ENCODE data around the gene AKR1C4.
"Not testable (repeated sequence)": the region's sequence is repeated elsewhere in the genome, so short reads cannot be mapped to it uniquely, and the experiment has no call there.

Gene AKR1C4

DNA sequence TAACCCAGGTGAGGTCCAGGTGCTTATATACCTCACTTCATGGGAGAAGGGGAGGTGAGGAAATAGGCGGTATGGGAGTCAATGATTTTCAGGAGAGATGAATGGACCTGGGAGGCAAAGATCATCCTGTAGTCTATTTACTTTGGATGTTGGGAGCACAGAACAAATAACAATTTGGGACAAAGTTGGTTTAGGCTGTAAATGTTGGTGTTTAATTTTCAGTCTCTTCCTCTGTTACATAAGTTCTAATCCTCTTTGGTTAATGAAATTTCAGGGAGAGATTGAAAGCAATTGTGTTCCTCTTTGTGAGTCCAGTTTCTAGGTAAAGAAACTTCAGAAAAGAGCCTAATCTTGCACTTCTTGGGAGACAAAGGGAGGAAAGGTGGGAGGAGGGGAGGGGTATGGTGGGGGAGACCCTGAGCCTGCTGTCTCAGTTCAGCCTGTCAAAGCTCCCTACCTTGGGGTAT, 46.9 kb downstream of the AKR1C4 start:
- TF ChIP-seq, protein P1, sequence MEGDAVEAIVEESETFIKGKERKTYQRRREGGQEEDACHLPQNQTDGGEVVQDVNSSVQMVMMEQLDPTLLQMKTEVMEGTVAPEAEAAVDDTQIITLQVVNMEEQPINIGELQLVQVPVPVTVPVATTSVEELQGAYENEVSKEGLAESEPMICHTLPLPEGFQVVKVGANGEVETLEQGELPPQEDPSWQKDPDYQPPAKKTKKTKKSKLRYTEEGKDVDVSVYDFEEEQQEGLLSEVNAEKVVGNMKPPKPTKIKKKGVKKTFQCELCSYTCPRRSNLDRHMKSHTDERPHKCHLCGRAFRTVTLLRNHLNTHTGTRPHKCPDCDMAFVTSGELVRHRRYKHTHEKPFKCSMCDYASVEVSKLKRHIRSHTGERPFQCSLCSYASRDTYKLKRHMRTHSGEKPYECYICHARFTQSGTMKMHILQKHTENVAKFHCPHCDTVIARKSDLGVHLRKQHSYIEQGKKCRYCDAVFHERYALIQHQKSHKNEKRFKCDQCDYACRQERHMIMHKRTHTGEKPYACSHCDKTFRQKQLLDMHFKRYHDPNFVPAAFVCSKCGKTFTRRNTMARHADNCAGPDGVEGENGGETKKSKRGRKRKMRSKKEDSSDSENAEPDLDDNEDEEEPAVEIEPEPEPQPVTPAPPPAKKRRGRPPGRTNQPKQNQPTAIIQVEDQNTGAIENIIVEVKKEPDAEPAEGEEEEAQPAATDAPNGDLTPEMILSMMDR (IDR thresholded peaks at IDR 0.05; ENCODE audit: low read depth, low read length): no peak
- no peak overlapping the region for H3K4me3 ChIP-seq (ENCODE audit: low read depth, low read length)
- in situ Hi-C loops (cut with HindIII; ENCODE audit: low sequenced_read_pairs): no loop called here
- no peak for DNase-seq (ENCODE audit: low read depth, low spot score)

DNA sequence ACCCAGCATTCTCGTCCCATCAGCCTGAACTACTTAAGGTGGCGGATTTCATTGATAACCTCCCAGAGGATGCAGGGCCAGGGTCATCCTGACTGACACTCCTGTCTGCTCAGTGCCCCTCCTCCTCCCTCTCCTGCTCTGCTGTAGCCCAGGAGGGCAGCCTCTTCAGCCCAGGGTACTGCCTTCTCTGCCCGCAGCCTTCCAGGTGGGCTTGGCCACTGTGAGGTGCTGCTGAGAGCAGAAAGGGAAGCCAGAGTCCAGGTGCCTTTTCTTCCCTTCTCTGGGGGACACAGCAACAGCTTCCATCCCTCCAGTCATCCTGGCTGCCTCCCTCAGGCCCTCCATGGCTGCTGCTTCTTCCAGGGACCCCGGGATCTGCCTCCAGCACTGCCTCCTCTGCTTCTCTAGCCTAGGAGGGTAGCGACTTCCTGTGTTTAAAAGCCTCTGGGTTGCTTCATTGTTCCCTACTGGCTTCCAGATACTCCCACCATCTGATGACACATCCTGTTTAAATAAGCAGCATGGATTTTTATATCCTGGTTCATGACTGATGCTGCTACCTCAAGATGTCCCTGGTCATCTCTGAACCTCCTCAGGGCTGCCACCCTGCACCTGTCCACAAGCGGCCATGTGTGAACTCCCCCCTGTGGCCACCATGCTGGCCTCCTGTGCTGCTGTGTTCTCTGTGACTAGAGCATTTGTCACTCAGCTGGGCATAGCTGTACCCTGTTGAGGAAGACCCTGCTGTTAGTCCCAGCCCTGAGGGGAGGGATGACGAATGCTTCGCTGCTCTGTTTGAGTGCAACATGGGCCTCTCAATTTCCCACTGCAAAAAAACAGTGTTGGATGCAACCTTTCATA, 55.8 kb downstream of the AKR1C4 start:
- DNase-seq (ENCODE audit: low read depth, low spot score): no peak
- in situ Hi-C loops (cut with HindIII; ENCODE audit: low sequenced_read_pairs): no loop called here
- H3K4me3 ChIP-seq (ENCODE audit: low read depth, low read length): no peak overlapping the region
- TF ChIP-seq, protein P1 (IDR thresholded peaks at IDR 0.05; ENCODE audit: low read depth, low read length): no peak

DNA sequence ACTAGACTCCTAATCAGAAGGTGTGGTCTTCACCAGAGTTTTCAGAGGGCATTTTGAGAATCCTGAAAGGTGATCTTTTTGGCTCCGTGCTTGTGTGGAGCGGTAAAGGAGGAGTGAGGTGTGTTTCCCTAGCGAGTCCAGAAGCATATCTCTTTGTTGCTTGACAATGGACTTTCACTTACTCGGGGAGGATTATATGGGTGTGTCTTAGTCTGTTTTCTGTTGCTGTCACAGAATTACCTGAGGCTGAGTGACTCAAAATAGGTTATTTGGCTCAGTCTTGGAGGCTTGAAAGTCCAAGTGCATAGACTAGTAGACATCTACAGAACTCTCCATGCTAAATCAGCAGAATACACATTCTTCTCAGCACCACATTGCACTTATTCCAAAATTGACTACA, 57.9 kb downstream of the AKR1C4 start:
- no peak for DNase-seq (ENCODE audit: low read depth, low spot score)
- in situ Hi-C loops (cut with HindIII; ENCODE audit: low sequenced_read_pairs): no loop called here
- H3K4me3 ChIP-seq (ENCODE audit: low read depth, low read length): no peak overlapping the region
- TF ChIP-seq, protein P1 (IDR thresholded peaks at IDR 0.05; ENCODE audit: low read depth, low read length): no peak

DNA sequence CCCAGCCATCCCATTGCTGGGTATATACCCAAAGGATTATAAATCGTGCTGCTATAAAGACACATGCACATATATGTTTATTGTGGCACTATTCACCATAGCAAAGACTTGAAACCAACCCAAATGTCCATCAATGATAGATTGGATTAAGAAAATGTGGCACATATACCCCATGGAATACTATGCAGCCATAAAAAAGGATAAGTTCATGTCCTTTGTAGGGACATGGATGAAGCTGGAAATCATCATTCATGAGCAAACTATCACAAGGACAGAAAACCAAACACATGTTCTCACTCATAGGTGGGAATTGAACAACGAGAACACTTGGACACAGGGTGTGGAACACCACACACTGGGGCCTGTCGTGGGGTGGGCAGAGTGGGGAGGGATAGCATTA, 61.1 kb downstream of the AKR1C4 start:
- DNase-seq (ENCODE audit: low read depth, low spot score); in situ Hi-C loops (cut with HindIII; ENCODE audit: low sequenced_read_pairs); H3K4me3 ChIP-seq (ENCODE audit: low read depth, low read length): not testable (repeated sequence)

DNA sequence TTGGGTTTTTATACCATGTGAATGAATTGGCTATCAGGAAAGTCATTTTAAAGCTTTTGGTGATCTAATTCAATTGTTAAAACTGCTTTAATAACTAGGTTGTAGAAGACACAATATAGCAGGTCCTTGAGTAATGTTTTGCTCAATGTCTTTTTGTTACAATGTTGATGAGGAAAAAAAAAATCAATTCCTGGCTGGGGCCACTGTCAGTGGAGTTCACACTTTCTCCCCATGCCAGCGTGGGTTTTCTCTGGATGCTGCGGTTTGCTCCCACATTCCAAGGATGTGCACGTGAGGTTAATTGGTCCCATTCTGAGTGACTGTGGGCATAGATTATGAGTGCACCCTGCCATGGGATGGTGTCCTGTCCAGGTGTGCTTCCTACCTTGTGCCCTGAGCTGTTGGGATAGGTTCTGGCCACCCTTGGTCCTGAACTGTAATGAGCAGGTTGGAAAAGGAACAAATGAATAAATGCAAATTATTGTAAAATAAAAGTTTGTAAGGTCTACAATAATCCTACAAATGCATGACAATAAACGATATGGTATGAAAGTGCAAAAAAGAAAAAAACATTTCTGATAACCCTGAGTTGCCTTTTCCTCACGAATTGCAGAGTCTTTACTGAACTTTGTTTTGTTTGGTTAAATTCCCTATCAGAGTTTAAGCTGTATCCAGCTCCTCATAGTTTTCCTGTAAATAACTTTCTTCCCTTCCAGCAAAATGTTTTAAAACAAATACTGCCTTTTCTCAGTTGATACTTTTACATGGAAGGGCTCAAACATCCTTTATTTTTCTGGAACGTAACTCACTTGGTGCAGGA, 62.7 kb downstream of the AKR1C4 start:
- no peak for DNase-seq (ENCODE audit: low read depth, low spot score)
- no peak overlapping the region for H3K4me3 ChIP-seq (ENCODE audit: low read depth, low read length)
- TF ChIP-seq, protein P1 (IDR thresholded peaks at IDR 0.05; ENCODE audit: low read depth, low read length): no peak
- in situ Hi-C loops (cut with HindIII; ENCODE audit: low sequenced_read_pairs): no loop called here

DNA sequence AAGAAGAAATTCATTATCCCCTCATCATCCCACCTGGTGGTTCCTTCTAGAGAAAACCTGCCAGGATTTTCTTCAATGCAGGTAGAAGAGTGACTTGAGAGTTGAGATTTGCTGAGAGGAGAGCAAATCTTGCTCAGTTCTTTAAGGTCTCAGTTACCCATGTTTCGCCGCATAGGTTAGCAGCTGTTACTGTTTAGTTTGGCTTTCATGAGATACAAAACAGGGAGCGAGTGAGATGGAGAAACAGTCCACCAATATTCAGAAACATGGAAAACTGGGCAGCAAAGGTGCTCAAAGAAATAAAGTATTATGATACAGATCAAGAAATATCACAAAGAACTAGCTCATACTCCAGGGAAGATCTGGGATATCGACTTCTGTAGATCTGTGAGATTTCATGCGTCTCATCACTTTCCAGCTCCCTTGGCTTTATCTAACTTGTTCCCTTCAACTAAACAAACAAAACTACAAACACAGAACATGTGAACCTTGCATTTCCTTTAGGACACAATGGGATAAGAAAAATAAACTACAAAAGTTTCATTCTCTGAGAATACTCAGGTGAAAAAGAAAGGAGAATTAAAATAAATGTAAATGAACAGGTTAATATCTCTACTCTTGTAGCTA, 63.4 kb downstream of the AKR1C4 start:
- in situ Hi-C loops (cut with HindIII; ENCODE audit: low sequenced_read_pairs): no loop called here

More for the DNA sequence above, 63.4 kb downstream of the AKR1C4 start:
- no peak for DNase-seq (ENCODE audit: low read depth, low spot score)
- H3K4me3 ChIP-seq (ENCODE audit: low read depth, low read length): no peak overlapping the region
- TF ChIP-seq, protein P1 (IDR thresholded peaks at IDR 0.05; ENCODE audit: low read depth, low read length): no peak
